Measurements from ENCODE around the gene HECW1.
"Not testable (repeated sequence)": the region's sequence is repeated elsewhere in the genome, so short reads cannot be mapped to it uniquely, and the experiment has no call there.

Gene HECW1

GRCh38 chr7:43112941-43113621, 634 bp downstream of the HECW1 start:
- DNase-seq (ENCODE audit: low read depth) = no peak

- DNase-seq (ENCODE audit: low read depth) = no peak
These were observed 1.4 kb downstream of the HECW1 start for GRCh38 chr7:43113622-43114457.

- no peak for DNase-seq (ENCODE audit: low read depth)
These were observed 2.0 kb downstream of the HECW1 start for GRCh38 chr7:43114458-43114780.

- no peak for DNase-seq (ENCODE audit: low read depth)
These were observed 4.0 kb downstream of the HECW1 start for GRCh38 chr7:43116451-43116850.

- no peak for DNase-seq (ENCODE audit: low read depth)
These were observed 4.6 kb downstream of the HECW1 start for GRCh38 chr7:43117095-43117494.

GRCh38 chr7:43117861-43118260, 5.4 kb downstream of the HECW1 start:
- DNase-seq (ENCODE audit: low read depth) = no peak

GRCh38 chr7:43118313-43118712, 5.9 kb downstream of the HECW1 start:
- DNase-seq (ENCODE audit: low read depth) = no peak

- DNase-seq (ENCODE audit: low read depth) = peak; percentile 55
These were observed 7.1 kb downstream of the HECW1 start for GRCh38 chr7:43119371-43120075.

- no peak for DNase-seq (ENCODE audit: low read depth)
These were observed 9.5 kb downstream of the HECW1 start for GRCh38 chr7:43121973-43122372.

- no peak for DNase-seq (ENCODE audit: low read depth)
These were observed 11.0 kb downstream of the HECW1 start for GRCh38 chr7:43123457-43123856.

- DNase-seq (ENCODE audit: low read depth) = no peak
These were observed 11.9 kb downstream of the HECW1 start for GRCh38 chr7:43124388-43124787.

- DNase-seq (ENCODE audit: low read depth) = no peak
These were observed 17.9 kb downstream of the HECW1 start for GRCh38 chr7:43130347-43130746.

- DNase-seq (ENCODE audit: low read depth) = no peak
These were observed 22.7 kb downstream of the HECW1 start for GRCh38 chr7:43135129-43135528.

- DNase-seq (ENCODE audit: low read depth) = no peak
These were observed 23.6 kb downstream of the HECW1 start for GRCh38 chr7:43136064-43136463.

- not testable (repeated sequence) for DNase-seq (ENCODE audit: low read depth)
These were observed 24.8 kb downstream of the HECW1 start for GRCh38 chr7:43137121-43137744.

- no peak for DNase-seq (ENCODE audit: low read depth)
These were observed 25.4 kb downstream of the HECW1 start for GRCh38 chr7:43137811-43138210.

- no peak for DNase-seq (ENCODE audit: low read depth)
These were observed 26.3 kb downstream of the HECW1 start for GRCh38 chr7:43138710-43139109.

- no peak for DNase-seq (ENCODE audit: low read depth)
These were observed 26.7 kb downstream of the HECW1 start for GRCh38 chr7:43139137-43139536.

GRCh38 chr7:43140186-43140585, 27.7 kb downstream of the HECW1 start:
- DNase-seq (ENCODE audit: low read depth) = no peak

- DNase-seq (ENCODE audit: low read depth) = no peak
These were observed 28.6 kb downstream of the HECW1 start for GRCh38 chr7:43141091-43141490.

GRCh38 chr7:43142703-43143102, 30.3 kb downstream of the HECW1 start:
- DNase-seq (ENCODE audit: low read depth) = no peak

- no peak for DNase-seq (ENCODE audit: low read depth)
These were observed 31.6 kb downstream of the HECW1 start for GRCh38 chr7:43143918-43144589.
